GM12878 (cell line): Measurements from ENCODE around the gene BFSP2. TPM values are rescaled to one million over a fixed set of nuclear protein-coding genes. Genes with fewer than 3 reads are reported as not detected.
A peak's percentile ranks its signal among the peaks of the same experiment; 100 is the strongest.

Experiments used
- ASH2L ChIP-seq: fragments of 300-600, 200-600 bp; sonication (generic); IDR thresholded peaks from 2 replicates; pipeline ENCODE4 v1.6.1; 2017; ENCODE audit warnings: low read depth, mild to moderate bottlenecking, borderline replicate concordance
- ATF7 ChIP-seq: fragments of 450-650 bp; IDR thresholded peaks from 2 replicates; pipeline ENCODE4 v1.6.1; 2016; ENCODE audit warnings: low read depth, mild to moderate bottlenecking
- BHLHE40 ChIP-seq, 2 experiments: fragments of 450-650 bp in 1 of 2; IDR thresholded peaks; 2 replicates each; pipeline ENCODE4 v1.6.1; 2011 to 2017; ENCODE audit warnings: low read depth in 2 of 2, borderline replicate concordance in 1 of 2, improper control_type of control experiment in 1 of 2, low read length in 1 of 2, mild to moderate bottlenecking in 1 of 2
- CBFB ChIP-seq: IDR thresholded peaks from 2 replicates; pipeline ENCODE4 v1.6.1; 2016; ENCODE audit warnings: antibody characterized with exemption, low read depth
- CBX3 ChIP-seq: fragments of 200-600 bp; sonication (generic); IDR thresholded peaks from 2 replicates; pipeline ENCODE4 v1.6.1; 2016; ENCODE audit warnings: low read depth, borderline replicate concordance
- EZH2 ChIP-seq: IDR thresholded peaks from 2 replicates; pipeline ENCODE4 v1.6.1; 2012; ENCODE audit warnings: low read depth, mild to moderate bottlenecking, control low read depth, inconsistent platforms, low read length, borderline replicate concordance; ENCODE audit not compliant: control insufficient read depth
- MEF2A ChIP-seq: IDR thresholded peaks from 2 replicates; pipeline ENCODE4 v1.6.1; 2011; ENCODE audit warnings: low read depth, mild to moderate bottlenecking, low read length, moderate library complexity; ENCODE audit not compliant: insufficient read depth
- NFIC ChIP-seq: IDR thresholded peaks from 2 replicates; pipeline ENCODE4 v1.6.1; 2012; ENCODE audit warnings: low read depth, mild to moderate bottlenecking, inconsistent platforms, low read length, moderate library complexity
- POLR2AphosphoS5 ChIP-seq: IDR thresholded peaks from 2 replicates; pipeline ENCODE4 v1.6.1; 2011; ENCODE audit warnings: mild to moderate bottlenecking, low read length, inconsistent platforms
- RB1 ChIP-seq: fragments of 450-650 bp; formaldehyde crosslinking; IDR thresholded peaks from 2 replicates; pipeline ENCODE4 v1.6.1; 2017; ENCODE audit warnings: mild to moderate bottlenecking, borderline replicate concordance
- RBBP5 ChIP-seq: fragments of 200-600 bp; sonication (generic); conservative IDR thresholded peaks from 2 replicates; pipeline ENCODE4 v1.6.1; 2016
- SMAD5 ChIP-seq: IDR thresholded peaks from 2 replicates; pipeline ENCODE4 v1.6.1; 2016; ENCODE audit warnings: antibody characterized with exemption, low read depth
- SPI1 ChIP-seq: IDR thresholded peaks from 2 replicates; pipeline ENCODE4 v1.6.1; 2011; ENCODE audit warnings: low read depth, mild to moderate bottlenecking, low read length, moderate library complexity, borderline replicate concordance; ENCODE audit not compliant: insufficient read depth
- SREBF1 ChIP-seq: IDR thresholded peaks from 2 replicates; pipeline ENCODE4 v1.6.1; 2012; ENCODE audit warnings: mild to moderate bottlenecking, low read length
- SUZ12 ChIP-seq: fragments of 200-600 bp; sonication (generic); IDR thresholded peaks from one replicate; pipeline ENCODE4 v1.6.1; 2018; ENCODE audit warnings: antibody characterized with exemption, mild to moderate bottlenecking; ENCODE audit not compliant: unreplicated experiment
- TARDBP ChIP-seq: IDR thresholded peaks from 2 replicates; pipeline ENCODE4 v1.6.1; 2016; ENCODE audit warnings: borderline replicate concordance
- TCF12 ChIP-seq: IDR thresholded peaks from 2 replicates; pipeline ENCODE4 v1.6.1; 2011; ENCODE audit warnings: low read depth, mild to moderate bottlenecking, low read length
- polyA plus RNA-seq, 11 experiments: library from polyadenylated mRNA; depleted of rRNA in 4 of 11; unstranded in 6 of 11; stranded (reverse) in 5 of 11; fragments of >200 nt; fragmentation: Nextera tagmentation in 4 of 11; fragmentation: Illumina TruSeq in 1 of 11; extraction: Ambion mirVana in 4 of 11; extraction: Trizol in 1 of 11; gene quantifications; 1 replicate in 1 of 11; 2 replicates in 10 of 11; pipeline versions ENCODE4 v1.2.1 to v1.2.3, GENCODE V29; 2011 to 2016; ENCODE audit warnings: inconsistent platforms in 2 of 11, missing spikeins in 2 of 11, low read depth in 1 of 11
- total RNA-seq, 4 experiments: library from RNA; depleted of rRNA in 3 of 4; stranded (reverse); fragments of >200 nt in 3 of 4; fragmentation: Illumina TruSeq in 1 of 4; extraction: Trizol in 1 of 4; gene quantifications; 2 replicates each; pipeline versions ENCODE4 v1.2.1 to v1.2.3, GENCODE V29; 2013 to 2021
- TF ChIP-seq, protein P1 (sequence below): IDR thresholded peaks from 2 replicates; pipeline ENCODE4 v1.6.1; 2012; ENCODE audit warnings: low read depth, low read length, improper control_type of control experiment
- TF ChIP-seq, protein P2 (sequence below): fragments of 450-650 bp; IDR thresholded peaks from 2 replicates; pipeline ENCODE4 v1.6.1; 2016; ENCODE audit warnings: mild to moderate bottlenecking
- TF ChIP-seq, protein P3 (sequence below): fragments of 150-350 bp; IDR thresholded peaks from 2 replicates; pipeline ENCODE4 v1.6.1; 2016; ENCODE audit warnings: low read depth, low read length
- TF ChIP-seq, protein P4 (sequence below): fragments of 450-650 bp; IDR thresholded peaks from 2 replicates; pipeline ENCODE4 v1.6.1; 2017; ENCODE audit warnings: mild to moderate bottlenecking, low read depth, inconsistent platforms; ENCODE audit not compliant: poor library complexity, severe bottlenecking

The BFSP2 gene
- total and polyA plus RNA-seq, 10 of the 15 experiments (the other 5 are each of a cell fraction or from before 2014, with no cell fraction given): 1.5 to 20.4 (median 7.3) TPM

DNA sequence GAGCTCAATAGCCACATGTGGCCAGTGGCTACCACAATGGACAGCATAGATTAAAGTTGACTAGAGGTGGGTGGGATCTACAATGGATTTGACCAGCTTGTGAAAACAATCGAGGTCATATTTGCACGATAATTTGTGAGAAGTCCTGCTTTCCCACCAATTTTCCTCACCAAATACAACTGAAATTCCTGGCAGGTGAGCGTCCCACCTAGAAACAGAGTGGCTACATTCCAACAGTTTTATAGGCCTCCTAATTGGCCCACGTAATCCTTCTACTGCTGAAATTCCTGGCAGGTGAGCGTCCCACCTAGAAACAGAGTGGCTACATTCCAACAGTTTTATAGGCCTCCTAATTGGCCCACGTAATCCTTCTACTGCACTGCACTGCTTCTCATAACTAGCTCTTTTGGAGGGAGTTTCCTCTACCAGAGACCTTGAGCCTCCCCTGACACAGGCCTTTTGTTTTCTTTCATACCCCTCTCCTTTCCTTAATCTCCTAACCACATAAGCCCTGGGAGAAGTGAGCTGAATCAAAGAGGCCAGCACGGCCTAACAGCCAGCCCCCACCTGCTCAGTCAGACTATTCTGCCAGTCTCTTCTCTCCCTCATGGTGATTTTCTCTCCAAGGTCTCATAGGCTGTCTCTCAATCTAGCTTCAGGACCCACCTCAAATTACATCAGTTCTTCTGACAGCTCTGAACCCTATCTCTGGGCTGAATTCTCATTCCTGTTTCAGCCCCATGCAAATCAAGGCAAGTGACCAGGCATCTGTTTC lies 80.2 kb downstream of the BFSP2 start (continued):
- TF ChIP-seq, protein P1, sequence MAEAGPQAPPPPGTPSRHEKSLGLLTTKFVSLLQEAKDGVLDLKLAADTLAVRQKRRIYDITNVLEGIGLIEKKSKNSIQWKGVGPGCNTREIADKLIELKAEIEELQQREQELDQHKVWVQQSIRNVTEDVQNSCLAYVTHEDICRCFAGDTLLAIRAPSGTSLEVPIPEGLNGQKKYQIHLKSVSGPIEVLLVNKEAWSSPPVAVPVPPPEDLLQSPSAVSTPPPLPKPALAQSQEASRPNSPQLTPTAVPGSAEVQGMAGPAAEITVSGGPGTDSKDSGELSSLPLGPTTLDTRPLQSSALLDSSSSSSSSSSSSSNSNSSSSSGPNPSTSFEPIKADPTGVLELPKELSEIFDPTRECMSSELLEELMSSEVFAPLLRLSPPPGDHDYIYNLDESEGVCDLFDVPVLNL: no peak
- TF ChIP-seq NFIC (peak; percentile 37; the same call in 1 of the 2 replicates), RBBP5 (no peak), TARDBP (no peak), TCF12 (0 out of 2 replicates have a peak, but pooled peaks have one; percentile 41), SMAD5 (0 out of 2 replicates have a peak, but pooled peaks have one; percentile 53), BHLHE40 (IDR thresholded peaks at IDR 0.05; ENCODE audit: borderline replicate concordance in 1 of 2, low read depth in 2 of 2, low read length in 1 of 2) (no peak), RB1 (no peak), SPI1 (no peak), MEF2A (no peak), ATF7 (0 out of 2 replicates have a peak, but pooled peaks have one; percentile 14), SREBF1 (no peak), CBFB (0 out of 2 replicates have a peak, but pooled peaks have one; percentile 45), ASH2L (no peak), POLR2AphosphoS5 (peak; percentile 59), EZH2 (no peak), CBX3 (no peak), SUZ12 (no peak)
- TF ChIP-seq, protein P2, sequence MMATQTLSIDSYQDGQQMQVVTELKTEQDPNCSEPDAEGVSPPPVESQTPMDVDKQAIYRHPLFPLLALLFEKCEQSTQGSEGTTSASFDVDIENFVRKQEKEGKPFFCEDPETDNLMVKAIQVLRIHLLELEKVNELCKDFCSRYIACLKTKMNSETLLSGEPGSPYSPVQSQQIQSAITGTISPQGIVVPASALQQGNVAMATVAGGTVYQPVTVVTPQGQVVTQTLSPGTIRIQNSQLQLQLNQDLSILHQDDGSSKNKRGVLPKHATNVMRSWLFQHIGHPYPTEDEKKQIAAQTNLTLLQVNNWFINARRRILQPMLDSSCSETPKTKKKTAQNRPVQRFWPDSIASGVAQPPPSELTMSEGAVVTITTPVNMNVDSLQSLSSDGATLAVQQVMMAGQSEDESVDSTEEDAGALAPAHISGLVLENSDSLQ: peak; percentile 79
- TF ChIP-seq, protein P3, sequence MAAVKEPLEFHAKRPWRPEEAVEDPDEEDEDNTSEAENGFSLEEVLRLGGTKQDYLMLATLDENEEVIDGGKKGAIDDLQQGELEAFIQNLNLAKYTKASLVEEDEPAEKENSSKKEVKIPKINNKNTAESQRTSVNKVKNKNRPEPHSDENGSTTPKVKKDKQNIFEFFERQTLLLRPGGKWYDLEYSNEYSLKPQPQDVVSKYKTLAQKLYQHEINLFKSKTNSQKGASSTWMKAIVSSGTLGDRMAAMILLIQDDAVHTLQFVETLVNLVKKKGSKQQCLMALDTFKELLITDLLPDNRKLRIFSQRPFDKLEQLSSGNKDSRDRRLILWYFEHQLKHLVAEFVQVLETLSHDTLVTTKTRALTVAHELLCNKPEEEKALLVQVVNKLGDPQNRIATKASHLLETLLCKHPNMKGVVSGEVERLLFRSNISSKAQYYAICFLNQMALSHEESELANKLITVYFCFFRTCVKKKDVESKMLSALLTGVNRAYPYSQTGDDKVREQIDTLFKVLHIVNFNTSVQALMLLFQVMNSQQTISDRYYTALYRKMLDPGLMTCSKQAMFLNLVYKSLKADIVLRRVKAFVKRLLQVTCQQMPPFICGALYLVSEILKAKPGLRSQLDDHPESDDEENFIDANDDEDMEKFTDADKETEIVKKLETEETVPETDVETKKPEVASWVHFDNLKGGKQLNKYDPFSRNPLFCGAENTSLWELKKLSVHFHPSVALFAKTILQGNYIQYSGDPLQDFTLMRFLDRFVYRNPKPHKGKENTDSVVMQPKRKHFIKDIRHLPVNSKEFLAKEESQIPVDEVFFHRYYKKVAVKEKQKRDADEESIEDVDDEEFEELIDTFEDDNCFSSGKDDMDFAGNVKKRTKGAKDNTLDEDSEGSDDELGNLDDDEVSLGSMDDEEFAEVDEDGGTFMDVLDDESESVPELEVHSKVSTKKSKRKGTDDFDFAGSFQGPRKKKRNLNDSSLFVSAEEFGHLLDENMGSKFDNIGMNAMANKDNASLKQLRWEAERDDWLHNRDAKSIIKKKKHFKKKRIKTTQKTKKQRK: no peak
- TF ChIP-seq, protein P4, sequence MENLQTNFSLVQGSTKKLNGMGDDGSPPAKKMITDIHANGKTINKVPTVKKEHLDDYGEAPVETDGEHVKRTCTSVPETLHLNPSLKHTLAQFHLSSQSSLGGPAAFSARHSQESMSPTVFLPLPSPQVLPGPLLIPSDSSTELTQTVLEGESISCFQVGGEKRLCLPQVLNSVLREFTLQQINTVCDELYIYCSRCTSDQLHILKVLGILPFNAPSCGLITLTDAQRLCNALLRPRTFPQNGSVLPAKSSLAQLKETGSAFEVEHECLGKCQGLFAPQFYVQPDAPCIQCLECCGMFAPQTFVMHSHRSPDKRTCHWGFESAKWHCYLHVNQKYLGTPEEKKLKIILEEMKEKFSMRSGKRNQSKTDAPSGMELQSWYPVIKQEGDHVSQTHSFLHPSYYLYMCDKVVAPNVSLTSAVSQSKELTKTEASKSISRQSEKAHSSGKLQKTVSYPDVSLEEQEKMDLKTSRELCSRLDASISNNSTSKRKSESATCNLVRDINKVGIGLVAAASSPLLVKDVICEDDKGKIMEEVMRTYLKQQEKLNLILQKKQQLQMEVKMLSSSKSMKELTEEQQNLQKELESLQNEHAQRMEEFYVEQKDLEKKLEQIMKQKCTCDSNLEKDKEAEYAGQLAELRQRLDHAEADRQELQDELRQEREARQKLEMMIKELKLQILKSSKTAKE: no peak
